HG02970 (cell line): Measurements from ENCODE around the gene STARD3NL.
A peak's percentile ranks its signal among the peaks of the same experiment; 100 is the strongest.
"Not testable (repeated sequence)": the region's sequence is repeated elsewhere in the genome, so short reads cannot be mapped to it uniquely, and the experiment has no call there.

Source experiments
- ATAC-seq: cut with Tn5 transposase; IDR thresholded peaks from one replicate; pipeline ENCODE4 v1.9.1; 2021; ENCODE audit warnings: mild to moderate bottlenecking, moderate library complexity, moderate number of reproducible peaks; ENCODE audit not compliant: unreplicated experiment, low FRiP score

The STARD3NL gene, protein sequence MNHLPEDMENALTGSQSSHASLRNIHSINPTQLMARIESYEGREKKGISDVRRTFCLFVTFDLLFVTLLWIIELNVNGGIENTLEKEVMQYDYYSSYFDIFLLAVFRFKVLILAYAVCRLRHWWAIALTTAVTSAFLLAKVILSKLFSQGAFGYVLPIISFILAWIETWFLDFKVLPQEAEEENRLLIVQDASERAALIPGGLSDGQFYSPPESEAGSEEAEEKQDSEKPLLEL

GRCh38 chr7:38178004-38178694 lies at the start of gene STARD3NL:
TSS of gene STARD3NL (plus strand) at chr7:38178245. CDS start at chr7:38207505, 29,260 bp downstream.
- peak; percentile 98 for ATAC-seq

DNA sequence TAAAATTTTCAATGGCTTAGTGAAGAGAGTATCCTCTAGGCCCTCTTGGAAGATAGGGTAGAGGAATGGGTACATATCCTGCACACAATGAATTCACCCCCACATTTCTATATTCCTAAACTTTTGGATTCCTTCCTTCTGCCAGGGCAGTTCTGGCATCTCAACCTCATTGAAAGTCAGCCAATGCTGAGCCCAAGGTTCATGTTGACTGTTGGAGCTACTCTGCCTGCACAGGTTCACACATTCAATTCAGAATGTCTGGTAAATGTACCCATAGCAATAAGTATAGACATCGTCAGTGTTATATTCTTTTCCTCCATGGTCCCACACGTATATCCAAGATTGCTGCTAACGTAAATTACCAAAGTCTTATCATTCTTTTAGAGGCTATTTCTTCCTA lies 48.9 kb upstream of the STARD3NL start:
- no peak for ATAC-seq

- ATAC-seq = no peak
These were observed 48.5 kb upstream of the STARD3NL start for GRCh38 chr7:38129579-38129978.

DNA sequence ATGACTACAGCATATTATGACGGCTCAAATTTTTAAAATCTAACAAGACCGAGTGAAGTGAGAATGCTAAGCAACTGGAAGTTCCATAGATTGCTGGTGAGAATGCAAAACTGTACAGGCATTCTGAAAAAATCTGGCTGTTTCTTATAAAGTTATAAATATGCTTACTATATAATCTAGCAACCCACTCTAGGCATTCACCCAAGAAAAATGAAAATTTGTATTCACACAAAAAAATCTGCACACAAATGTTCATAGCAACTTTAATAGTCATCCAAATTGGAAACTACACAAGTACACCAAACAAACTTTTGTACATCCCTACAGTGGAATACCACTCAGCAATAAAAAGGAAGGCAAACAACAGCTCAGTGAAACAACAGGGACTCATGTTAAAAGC lies 39.9 kb upstream of the STARD3NL start:
- ATAC-seq = no peak

DNA sequence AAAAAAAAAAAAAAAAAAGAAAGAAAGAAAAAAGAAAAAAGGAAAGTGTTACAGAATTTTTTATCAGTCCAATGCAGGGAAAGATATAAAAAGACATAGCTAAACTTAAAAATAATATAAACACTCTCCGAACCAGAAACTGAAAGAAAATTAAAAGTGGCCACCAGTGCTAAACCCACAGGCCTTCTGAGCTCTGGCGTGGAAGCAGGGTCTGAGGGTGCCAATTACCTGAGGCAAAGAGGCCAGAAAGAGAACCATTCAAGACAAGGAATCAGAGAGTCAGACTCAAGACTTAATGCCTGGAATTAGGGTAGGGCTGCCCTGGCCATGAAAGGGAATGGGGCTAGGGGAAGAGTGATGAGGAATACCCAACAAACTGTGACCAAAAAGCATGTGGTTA lies 36.9 kb upstream of the STARD3NL start:
- ATAC-seq = no peak

DNA sequence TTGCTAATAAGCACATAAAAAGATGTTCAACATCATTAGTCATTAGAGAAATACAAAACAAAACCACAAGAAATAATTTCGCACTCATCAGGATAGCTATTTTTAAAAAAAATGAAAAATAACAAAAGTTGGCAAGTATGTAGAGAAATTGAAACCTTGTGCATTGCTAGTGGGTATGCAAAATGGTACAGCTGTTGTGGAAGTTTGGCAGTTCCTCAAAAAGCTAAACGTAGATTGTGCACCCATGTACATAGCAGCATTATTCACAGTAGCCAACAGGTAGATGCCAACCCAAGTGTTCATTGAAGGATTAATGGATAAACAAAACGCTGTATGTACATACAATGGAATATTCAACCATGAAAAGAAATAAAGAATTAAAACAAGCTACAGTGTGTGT lies 35.3 kb upstream of the STARD3NL start:
- no peak for ATAC-seq

DNA sequence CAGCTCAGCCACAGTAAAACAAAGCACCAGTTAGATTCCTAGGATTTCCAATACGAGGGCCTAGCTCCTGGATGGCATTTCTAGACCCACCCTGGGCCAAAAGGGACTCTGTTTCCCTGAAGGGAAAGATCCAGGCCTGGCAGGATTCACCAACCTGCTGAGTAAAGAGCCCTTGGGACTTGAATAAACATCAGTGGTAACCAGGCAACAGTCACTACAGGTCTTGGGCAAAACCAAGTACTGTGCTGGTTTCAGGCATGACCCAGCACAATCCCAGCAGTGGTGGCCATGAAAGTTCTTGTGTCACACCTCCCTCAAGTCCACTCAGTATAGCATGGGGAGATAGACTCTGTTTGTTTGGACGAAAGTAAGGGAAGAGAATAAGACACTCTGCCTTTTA lies 31.0 kb upstream of the STARD3NL start:
- no peak for ATAC-seq

DNA sequence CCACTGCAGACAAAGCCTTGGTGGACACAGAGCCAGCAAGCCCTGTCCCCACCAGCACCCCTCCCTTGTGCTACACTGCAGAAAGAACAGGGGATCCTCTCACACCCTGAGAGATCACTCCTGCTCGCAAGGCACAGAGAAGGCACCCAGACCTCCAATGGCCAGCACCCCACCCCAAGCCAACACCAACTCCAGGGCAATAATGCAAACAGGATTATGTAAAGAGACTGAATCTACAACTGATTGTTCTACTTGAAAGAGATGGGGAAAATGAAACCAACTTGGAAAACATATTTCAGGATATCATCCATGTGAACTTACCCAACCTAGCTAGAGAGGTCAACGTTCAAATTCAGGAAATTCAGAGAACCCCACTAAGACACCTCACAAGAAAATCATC lies 26.5 kb upstream of the STARD3NL start:
- no peak for ATAC-seq

DNA sequence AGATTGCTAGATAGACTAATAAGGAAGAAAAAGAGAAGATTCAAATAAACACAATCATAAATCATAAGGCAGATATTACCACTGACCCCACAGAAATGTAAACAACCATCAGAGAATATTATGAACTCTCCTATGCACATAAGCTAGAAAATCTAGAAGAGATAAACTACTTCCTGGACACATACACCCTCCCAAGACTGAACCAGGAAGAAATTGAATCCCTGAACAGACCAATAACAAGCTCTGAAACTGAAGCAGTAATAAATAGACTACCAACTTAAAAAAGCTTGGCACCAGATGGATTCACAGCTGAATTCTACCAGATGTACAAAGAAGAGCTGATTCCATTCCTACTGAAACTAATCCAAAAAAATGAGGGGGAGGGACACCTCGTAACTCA lies 24.5 kb upstream of the STARD3NL start:
- ATAC-seq = no peak

- ATAC-seq = no peak
These were observed 23.8 kb upstream of the STARD3NL start for GRCh38 chr7:38154278-38154677.

- no peak for ATAC-seq
These were observed 18.0 kb upstream of the STARD3NL start for GRCh38 chr7:38160003-38160571.

DNA sequence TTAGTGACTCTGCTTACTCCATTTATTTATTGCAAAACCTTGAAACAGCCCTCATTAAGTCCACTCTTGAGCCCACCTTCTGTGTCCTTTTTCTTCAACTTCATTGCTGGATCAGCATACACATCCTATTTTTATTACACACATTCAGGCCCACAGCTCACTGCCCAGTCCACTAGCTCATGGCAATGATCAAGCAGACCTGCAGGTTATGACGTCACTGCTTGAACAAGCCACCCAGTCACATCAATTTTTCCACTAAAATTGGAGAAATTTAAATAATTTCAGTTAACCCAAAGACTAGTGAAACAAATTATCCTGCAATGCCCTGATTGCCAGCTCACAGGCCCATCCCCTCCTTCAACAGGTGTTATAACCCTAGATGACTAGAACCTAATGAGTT lies 16.0 kb upstream of the STARD3NL start:
- no peak for ATAC-seq

GRCh38 chr7:38163671-38164070 lies 14.4 kb upstream of the STARD3NL start:
- ATAC-seq = no peak

DNA sequence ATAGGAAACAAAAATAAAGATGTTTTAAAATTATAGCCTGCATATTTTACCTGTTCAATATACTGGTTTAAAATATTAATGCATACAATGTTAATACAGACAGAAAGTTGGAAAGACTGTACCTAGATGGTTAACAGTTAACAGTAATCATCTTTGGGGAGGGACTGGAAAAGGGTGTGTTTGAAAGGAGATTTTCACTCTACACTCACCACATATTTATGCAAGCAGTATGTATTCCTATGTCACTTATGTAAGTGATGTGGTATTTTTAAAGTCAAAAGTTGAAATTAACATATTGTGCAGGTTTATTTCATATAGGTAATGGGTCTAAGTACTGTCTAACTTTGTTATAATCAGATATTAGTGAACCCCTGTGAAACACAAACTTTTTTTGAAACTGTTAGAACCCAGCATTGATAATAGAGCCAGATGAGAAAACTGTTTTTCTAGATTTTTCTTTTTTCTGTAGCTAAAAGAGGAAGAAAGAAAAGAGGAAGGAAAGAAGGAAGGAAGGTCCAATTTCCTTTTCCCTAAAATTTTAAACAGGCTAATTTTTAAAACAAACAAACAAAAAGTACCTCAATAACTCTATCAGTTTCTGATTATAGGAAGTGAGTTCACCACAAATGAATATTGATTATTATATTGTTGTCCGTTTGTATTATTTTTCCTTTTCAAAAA lies 9.0 kb upstream of the STARD3NL start:
- no peak for ATAC-seq

DNA sequence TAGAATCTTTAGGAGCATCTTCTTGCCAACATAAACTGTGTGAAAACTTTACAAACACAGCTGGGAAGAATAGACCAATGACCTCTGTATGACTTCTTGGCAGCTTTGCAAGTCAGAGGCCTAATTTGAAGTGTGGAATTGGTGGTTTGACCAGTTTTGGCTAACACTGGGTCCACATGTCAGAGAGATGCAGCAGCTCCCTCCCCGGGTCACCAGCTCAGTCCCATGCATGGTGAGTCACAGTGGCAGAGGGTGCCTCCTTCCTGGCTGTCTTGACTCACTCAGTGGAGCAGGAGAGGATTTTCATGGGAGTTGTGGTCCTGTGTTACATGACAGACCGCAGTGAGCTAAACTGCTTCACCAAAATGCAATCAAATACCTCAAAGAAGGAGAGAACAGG lies 8.2 kb upstream of the STARD3NL start:
- no peak for ATAC-seq

DNA sequence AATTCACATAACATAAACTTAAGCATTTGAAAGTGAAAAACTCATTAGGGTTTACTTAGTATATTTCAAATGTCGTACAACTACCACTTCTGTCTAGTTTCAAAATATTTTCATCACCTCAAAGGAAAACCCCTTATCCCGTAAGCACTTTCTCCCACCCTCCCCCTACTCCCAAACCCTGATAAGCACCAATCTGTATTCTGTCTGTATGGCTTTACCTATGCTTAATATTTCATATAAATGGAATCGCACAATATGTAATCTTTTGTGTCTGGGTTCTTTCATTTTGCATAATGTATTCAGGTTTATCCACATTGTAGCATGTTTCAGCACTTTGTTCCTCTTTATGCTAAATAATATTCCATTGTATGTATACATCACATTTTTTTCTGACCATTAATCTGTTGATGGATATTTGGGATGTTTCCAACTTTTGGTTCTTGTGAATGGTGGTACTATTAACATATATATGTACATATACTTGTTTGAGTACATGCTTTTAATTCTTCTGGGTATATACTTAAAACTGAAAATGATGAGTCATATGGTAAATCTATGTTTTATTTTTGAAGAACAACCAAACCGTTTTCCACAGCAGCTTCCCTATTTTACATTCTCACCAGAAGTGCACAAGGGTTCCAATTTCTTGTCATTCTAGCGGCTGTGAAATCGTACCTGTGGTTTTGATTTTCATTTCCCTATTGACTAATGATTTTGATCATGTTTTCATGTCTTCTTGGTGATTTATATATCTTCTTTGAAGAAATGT lies 6.2 kb upstream of the STARD3NL start:
- ATAC-seq = peak; percentile 71

DNA sequence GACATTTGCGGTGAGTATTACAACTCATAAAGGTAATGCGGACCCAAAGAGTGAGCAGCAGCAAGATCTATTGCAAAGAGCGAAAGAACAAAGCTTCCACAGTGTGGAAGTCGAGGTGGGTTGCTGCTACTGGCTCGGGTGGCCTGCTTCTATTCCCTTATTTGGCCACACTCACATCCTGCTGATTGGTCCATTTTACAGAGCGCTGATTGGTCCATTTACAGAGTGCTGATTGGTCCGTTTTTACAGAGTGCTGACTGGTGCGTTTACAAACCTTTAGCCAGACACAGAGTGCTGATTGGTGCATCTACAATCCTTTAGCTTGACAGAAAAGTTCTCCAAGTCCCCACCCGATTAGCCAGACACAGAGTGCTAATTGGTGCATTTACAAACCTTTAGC lies 2.5 kb upstream of the STARD3NL start:
- not testable (repeated sequence) for ATAC-seq

DNA sequence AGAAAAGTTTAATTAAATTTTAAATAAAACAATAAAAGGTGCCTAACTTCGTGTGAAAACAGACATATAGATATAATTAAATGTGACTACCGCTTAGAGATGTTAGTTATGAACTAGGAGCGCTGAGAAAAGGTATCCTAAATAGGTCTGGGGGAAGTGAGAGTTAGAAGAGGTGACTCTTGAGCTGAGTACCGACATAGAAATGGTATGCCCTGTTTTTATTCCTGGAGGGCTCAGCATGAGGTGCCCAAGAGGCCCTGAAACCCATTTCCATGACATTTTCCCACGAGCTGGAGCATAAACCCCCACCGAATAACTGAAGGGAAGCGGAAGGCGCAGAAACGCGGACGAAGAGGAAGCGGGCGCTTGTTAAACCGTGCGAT lies 433 bp upstream of the STARD3NL start:
- peak; percentile 1 for ATAC-seq

DNA sequence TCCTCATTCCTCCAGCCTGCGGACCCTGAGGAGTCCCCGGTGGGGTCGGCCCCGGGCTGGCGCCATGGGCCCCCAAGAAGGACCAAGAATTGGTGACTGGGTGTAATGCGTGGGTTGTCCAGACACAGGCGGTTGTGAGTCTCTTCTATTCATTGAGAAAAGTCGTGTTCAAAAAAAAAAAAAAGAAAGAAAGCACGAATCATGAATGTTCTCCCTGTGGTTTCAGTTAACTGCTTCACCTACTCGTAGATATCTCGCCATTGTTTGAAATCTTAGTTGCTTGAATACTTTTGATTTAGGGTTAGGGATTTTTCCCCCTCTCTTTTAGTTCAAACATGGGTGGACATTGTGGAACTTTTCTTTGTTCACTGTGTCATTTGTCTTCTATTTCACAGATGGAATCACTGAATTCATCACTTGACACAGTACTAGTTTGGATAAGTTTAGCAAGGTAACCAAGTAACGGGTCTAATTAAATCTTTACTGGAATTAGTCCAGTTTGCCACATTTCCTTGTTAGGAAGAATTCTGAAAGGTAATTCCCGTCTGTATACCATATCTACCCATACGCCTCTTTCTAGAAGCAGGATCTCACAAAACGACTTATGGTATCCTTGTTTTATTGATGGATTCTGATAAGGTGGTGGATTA lies 775 bp downstream of the STARD3NL start:
- peak; percentile 32 for ATAC-seq

DNA sequence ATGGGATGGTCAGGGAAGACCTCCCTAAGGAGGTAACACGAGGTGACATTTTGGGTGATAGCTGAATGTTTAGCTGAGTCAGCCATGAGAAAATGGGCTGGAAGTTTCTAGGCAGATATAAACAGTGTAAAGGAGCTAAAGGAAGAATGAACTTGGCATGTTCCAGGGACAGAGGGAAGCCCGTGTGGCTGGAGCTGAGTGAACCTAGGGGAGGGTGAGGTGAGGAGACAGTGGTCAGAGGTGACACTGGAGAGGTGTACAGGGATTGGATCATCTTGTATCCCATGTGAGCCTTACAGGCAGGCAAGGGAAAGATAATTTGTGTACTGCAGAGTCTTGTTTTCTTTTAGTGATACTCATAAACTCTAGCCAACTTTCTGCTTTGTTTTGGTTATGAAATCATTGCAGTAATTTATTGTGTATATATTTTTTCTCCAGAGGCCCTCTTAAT lies 1.8 kb downstream of the STARD3NL start:
- no peak for ATAC-seq
